ENCODE measurements around the gene STAB1. TPM values are rescaled to one million over a fixed set of nuclear protein-coding genes. Genes with fewer than 3 reads are reported as not detected.

STAB1 gene
- total and polyA plus RNA-seq, 2 experiments from 2014 or later: not detected

DNA sequence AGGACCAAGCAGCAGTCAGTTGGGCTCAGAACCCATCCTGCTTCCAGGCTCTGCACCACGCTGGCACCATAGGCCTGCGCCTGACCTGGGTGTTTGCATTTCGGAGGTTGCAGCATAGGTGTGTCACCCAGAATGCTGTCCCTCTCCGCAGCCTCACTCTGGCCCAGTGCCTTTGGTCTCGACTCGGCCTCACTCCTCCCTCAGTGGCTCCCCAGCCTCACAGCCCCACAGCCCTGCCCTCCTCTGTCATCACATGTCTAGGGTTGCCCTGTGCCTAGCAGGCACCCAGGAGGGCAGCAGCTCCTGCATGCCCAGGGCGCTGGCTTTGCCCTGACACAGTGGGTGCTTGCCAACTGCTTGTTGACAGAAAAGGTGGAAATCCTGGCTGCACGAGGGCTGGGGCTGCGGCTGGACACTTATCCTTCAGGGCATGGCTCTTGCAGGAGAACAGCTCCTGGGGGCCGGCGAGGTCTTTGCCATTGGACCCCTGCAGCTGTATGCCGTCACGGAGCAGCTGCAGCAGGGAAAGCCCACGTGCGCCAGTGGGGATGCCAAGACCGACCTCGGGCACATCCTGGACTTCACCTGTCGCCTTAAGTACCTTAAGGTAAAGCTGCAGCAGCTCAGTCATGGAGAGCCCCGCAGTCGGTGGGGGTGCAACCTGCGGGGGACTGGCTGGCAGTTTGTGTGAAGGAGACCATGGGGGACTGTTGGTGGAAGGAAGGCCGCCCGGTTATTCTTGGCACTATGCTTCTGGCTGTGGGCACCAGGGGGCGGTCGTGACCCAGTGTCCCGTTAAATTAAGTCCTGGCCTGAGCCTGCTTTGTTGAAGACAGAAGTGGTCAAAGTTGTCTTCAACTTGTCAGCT lies 23.5 kb upstream of the STAB1 start:
- Histone ChIP-seq H3K27me3 (replicated peaks; ENCODE audit: insufficient read depth) (no peaks in the 10 kb centered on the region), H4K20me1 (ENCODE audit: insufficient read depth) (no peaks in the 10 kb centered on the region), H3K9me3 (ENCODE audit: low read depth) (no peaks in the 10 kb centered on the region), H3K9ac (no peak overlapping the region), H3K4me2 (ENCODE audit: unreplicated experiment) (no peak overlapping the region), H3F3A (ENCODE audit: insufficient read depth) (peaks cover 11% of the 10 kb centered on the region), H2AFZ (no peak overlapping the region), H3K79me2 (ENCODE audit: insufficient read depth) (peaks cover 40% of the 10 kb centered on the region), H3K4me3 (no peak overlapping the region), H3K27ac (no peak overlapping the region), H3K36me3 (ENCODE audit: low read depth) (peaks cover 51% of the 10 kb centered on the region; the same call in 1 of the 2 replicates), H3K4me1 (ENCODE audit: insufficient read depth) (peaks cover 15% of the 10 kb centered on the region), H3K9me2 (ENCODE audit: insufficient read depth) (no peaks in the 10 kb centered on the region)
- in situ Hi-C loops (cut with MboI): no loop called here
- no peak for TF ChIP-seq EZH2 (IDR thresholded peaks at IDR 0.05; ENCODE audit: insufficient read depth, poor library complexity, severe bottlenecking)
- WGBS, 2 experiments (ENCODE audit: low coverage in 1 of 2, low lambda C conversion rate in 2 of 2, missing lambda C conversion rate in 2 of 2): 69 to 73% methylated on average over 26 of the region's 26 CpGs
- DNase-seq: peak; percentile 69

DNA sequence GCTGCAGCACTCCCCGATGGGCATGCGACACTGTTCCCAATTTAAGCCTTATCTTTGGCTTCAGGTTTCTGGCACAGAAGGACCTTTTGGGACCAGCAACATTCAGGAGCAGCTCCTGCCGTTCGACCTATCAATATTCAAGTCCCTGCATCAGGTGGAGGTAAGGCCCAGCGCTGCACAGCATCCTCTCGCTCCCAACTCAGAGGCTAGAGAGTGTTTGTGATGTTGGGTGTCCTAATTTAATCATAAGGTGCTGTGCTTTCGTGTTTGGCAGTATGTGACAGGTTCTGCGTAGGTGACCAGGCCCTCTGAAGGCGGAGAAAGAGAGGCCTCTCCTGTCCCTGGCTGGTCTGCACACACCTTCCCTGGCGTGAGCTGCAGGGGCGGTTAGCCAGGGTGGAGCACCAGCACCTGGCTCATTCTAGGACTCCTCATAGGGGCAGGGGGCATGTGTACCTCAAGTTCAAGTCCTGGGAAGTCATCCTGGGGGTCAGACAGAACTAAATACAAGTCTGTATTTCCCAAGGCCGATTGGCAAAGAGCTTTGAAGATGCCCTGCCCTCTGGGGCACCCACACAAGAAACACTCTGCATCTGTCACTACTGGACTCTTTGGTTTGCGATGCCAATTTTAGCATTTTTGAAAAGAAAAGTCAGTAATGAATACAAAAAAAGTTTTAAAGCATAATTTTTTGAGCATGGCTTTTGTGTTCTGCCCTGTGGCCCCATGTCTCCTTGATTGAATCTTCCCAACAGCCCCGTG lies 22.7 kb upstream of the STAB1 start:
- no peak overlapping the region for H3K4me2 ChIP-seq (ENCODE audit: unreplicated experiment)
- peaks cover 15% of the 10 kb centered on the region for H3K4me1 ChIP-seq (ENCODE audit: insufficient read depth)
- peaks cover 32% of the 10 kb centered on the region for H3K79me2 ChIP-seq (ENCODE audit: insufficient read depth)
- no peaks in the 10 kb centered on the region for H3K27me3 ChIP-seq (replicated peaks; ENCODE audit: insufficient read depth)
- H3K36me3 ChIP-seq (ENCODE audit: low read depth): peaks cover 55% of the 10 kb centered on the region; the same call in 1 of the 2 replicates
- H4K20me1 ChIP-seq (ENCODE audit: insufficient read depth): no peaks in the 10 kb centered on the region
- no peak for TF ChIP-seq EZH2 (IDR thresholded peaks at IDR 0.05; ENCODE audit: insufficient read depth, poor library complexity, severe bottlenecking)
- no peak for TF ChIP-seq EZH2phosphoT487 (IDR thresholded peaks at IDR 0.05; ENCODE audit: insufficient read depth, low read depth)
- H3K27ac ChIP-seq: no peak overlapping the region
- H3K9me3 ChIP-seq (ENCODE audit: low read depth): no peaks in the 10 kb centered on the region
- H3K4me3 ChIP-seq: no peak overlapping the region
- DNase-seq: no peak
- no peak overlapping the region for H2AFZ ChIP-seq
- H3K9me2 ChIP-seq (ENCODE audit: insufficient read depth): no peaks in the 10 kb centered on the region
- peaks cover 9% of the 10 kb centered on the region; the same call in 1 of the 2 replicates for H3F3A ChIP-seq (ENCODE audit: insufficient read depth)
- H3K9ac ChIP-seq: no peak overlapping the region
- WGBS, 2 experiments (ENCODE audit: low coverage in 1 of 2, low lambda C conversion rate in 2 of 2, missing lambda C conversion rate in 2 of 2): 84 to 86% methylated on average over 14 of the region's 14 CpGs
- in situ Hi-C loops (cut with MboI): no loop called here

DNA sequence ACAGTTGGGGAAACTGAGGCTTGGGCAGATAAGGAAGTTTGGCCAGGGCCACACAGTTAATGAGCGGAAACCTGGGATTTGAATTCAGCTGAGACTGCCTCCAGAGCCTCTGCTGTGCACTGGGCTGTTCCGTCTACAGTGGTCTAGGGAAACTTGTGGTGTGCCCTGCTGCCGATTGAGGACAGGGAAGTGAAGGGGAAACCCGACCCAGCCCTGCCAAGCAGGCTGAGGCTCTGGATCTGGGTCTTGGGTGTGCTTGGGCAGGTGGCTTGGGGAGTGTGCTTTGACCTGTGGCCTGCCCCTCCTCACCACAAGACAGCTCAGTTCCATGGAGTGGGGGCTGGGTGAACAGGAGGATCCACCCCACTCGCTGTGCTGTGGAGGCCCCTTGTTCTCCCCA lies 22.1 kb upstream of the STAB1 start:
- in situ Hi-C loops (cut with MboI): no loop called here
- 90 to 100% methylated on average over 5 of the region's 5 CpGs for WGBS, 2 experiments (ENCODE audit: low coverage in 1 of 2, low lambda C conversion rate in 2 of 2, missing lambda C conversion rate in 2 of 2)

DNA sequence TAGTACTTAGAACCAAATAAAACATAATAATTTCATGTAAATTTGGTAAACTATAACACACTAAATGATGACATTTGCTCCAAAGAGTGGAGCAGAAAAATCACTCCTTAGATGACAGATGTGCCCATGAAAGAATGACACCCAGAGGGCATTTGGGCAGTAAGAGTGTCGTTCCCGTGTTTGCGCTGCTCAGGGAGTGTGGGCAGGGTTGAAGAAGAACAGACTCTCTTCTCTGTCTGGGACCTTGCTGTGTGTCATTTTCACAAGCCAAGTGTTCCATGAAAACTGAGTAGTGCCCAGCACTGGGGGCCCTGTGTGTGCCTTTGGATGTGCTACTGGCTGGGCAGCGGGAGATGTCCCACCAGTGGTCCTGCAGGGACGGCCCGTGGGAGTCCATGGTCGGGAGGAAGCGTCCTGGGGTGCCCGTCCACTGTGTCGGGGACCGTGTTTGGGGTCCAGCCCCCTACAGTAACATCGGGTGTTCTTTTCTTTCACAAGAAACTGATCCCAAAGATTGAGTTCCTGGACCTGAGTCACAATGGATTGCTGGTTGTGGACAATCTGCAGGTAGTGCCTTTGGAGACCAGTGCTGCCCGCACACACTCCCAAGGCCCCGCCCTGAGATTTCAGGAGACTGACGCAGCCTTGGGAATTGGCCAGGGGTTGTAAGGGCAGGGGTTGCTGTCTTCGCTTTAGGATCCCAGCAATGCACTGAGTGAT lies 17.9 kb upstream of the STAB1 start:
- no peak overlapping the region for H2AFZ ChIP-seq
- peaks cover 62% of the 10 kb centered on the region; the same call in 1 of the 2 replicates for H3K36me3 ChIP-seq (ENCODE audit: low read depth)
- H3K4me1 ChIP-seq (ENCODE audit: insufficient read depth): no peaks in the 10 kb centered on the region
- H3K4me3 ChIP-seq: no peak overlapping the region
- no peak overlapping the region for H3K4me2 ChIP-seq (ENCODE audit: unreplicated experiment)
- TF ChIP-seq EZH2 (IDR thresholded peaks at IDR 0.05; ENCODE audit: insufficient read depth, poor library complexity, severe bottlenecking) (no peak), EZH2phosphoT487 (IDR thresholded peaks at IDR 0.05; ENCODE audit: insufficient read depth, low read depth) (no peak)
- DNase-seq: no peak
- in situ Hi-C loops (cut with MboI): no loop called here
- H3K27ac ChIP-seq: no peak overlapping the region
- H3K9ac ChIP-seq: no peak overlapping the region
- H3K79me2 ChIP-seq (ENCODE audit: insufficient read depth): no peaks in the 10 kb centered on the region
- H3K9me2 ChIP-seq (ENCODE audit: insufficient read depth): no peaks in the 10 kb centered on the region
- WGBS, 2 experiments (ENCODE audit: low coverage in 1 of 2, low lambda C conversion rate in 2 of 2, missing lambda C conversion rate in 2 of 2): 94 to 95% methylated on average over 16 of the region's 16 CpGs
- no peaks in the 10 kb centered on the region for H3K27me3 ChIP-seq (replicated peaks; ENCODE audit: insufficient read depth)
- H4K20me1 ChIP-seq (ENCODE audit: insufficient read depth): no peaks in the 10 kb centered on the region
- H3K9me3 ChIP-seq (ENCODE audit: low read depth): no peaks in the 10 kb centered on the region
- H3F3A ChIP-seq (ENCODE audit: insufficient read depth): peaks cover 1% of the 10 kb centered on the region; the same call in 1 of the 2 replicates

More for the DNA sequence above, 22.1 kb upstream of the STAB1 start:
- Histone ChIP-seq H3K4me2 (ENCODE audit: unreplicated experiment) (no peak overlapping the region), H3K4me3 (no peak overlapping the region), H3F3A (ENCODE audit: insufficient read depth) (peaks cover 8% of the 10 kb centered on the region; the same call in 1 of the 2 replicates), H3K27ac (no peak overlapping the region), H3K27me3 (replicated peaks; ENCODE audit: insufficient read depth) (no peaks in the 10 kb centered on the region), H3K9ac (no peak overlapping the region), H3K4me1 (ENCODE audit: insufficient read depth) (peaks cover 11% of the 10 kb centered on the region), H3K9me3 (ENCODE audit: low read depth) (no peaks in the 10 kb centered on the region), H3K9me2 (ENCODE audit: insufficient read depth) (no peaks in the 10 kb centered on the region), H3K79me2 (ENCODE audit: insufficient read depth) (peaks cover 28% of the 10 kb centered on the region), H3K36me3 (ENCODE audit: low read depth) (peaks cover 59% of the 10 kb centered on the region; the same call in 1 of the 2 replicates), H4K20me1 (ENCODE audit: insufficient read depth) (no peaks in the 10 kb centered on the region), H2AFZ (no peak overlapping the region)
- TF ChIP-seq EZH2phosphoT487 (IDR thresholded peaks at IDR 0.05; ENCODE audit: insufficient read depth, low read depth) (no peak), EZH2 (IDR thresholded peaks at IDR 0.05; ENCODE audit: insufficient read depth, poor library complexity, severe bottlenecking) (no peak)
- no peak for DNase-seq
